Activated CD4-positive, alpha-beta T cell treated with anti-CD3 and anti-CD28 coated beads, Interleukin-2, amount 50 U/mL, for 4 hours (primary cell): ENCODE data around the gene USF1.
"Not testable (repeated sequence)": the region's sequence is repeated elsewhere in the genome, so short reads cannot be mapped to it uniquely, and the experiment has no call there.

Source experiments
- DNase-seq, 2 experiments: peaks; one replicate each; pipeline ENCODE4 v3.0.0-alpha.2; 2020

USF1 gene

GRCh38 chr1:161046605-161047228 lies 940 bp upstream of the USF1 start:
- DNase-seq = no peak

GRCh38 chr1:161044908-161045735 lies 655 bp downstream of the USF1 start:
- DNase-seq = peak; percentile 35 to 46

- no peak for DNase-seq
Measured at GRCh38 chr1:161044535-161044907, 1.3 kb downstream of the USF1 start.

GRCh38 chr1:161039546-161039945 lies 6.2 kb downstream of the USF1 start:
- no peak for DNase-seq

GRCh38 chr1:161039154-161039545 lies 6.6 kb downstream of the USF1 start:
- no peak for DNase-seq

GRCh38 chr1:161038523-161039153 lies 7.1 kb downstream of the USF1 start, which contains the start of gene TSTD1:
Gene TSTD1, minus strand, starts transcription at chr1:161038964. Its CDS starts 75 bp downstream, at chr1:161038889.
- peak; percentile 83 for DNase-seq

GRCh38 chr1:161037661-161038522 lies 7.9 kb downstream of the USF1 start:
- DNase-seq = no peak

- DNase-seq = no peak
Measured at GRCh38 chr1:161033751-161034150, 12.0 kb downstream of the USF1 start.

- DNase-seq = no peak
Measured at GRCh38 chr1:161032409-161032808, 13.4 kb downstream of the USF1 start.

- no peak for DNase-seq
Measured at GRCh38 chr1:161031874-161032273, 13.9 kb downstream of the USF1 start.

GRCh38 chr1:161029466-161029865 lies 16.3 kb downstream of the USF1 start:
- DNase-seq = not testable (repeated sequence)

GRCh38 chr1:161026954-161027353 lies 18.8 kb downstream of the USF1 start:
- not testable (repeated sequence) for DNase-seq

- DNase-seq = not testable (repeated sequence)
Measured at GRCh38 chr1:161022432-161022831, 23.3 kb downstream of the USF1 start.

GRCh38 chr1:161021970-161022353 lies 23.8 kb downstream of the USF1 start:
- no peak for DNase-seq

- DNase-seq = peak; percentile 90
Measured at GRCh38 chr1:161021165-161021969, 24.4 kb downstream of the USF1 start.

GRCh38 chr1:161020509-161021164 lies 25.1 kb downstream of the USF1 start, which contains the start of gene F11R:
Gene F11R, minus strand, starts transcription at chr1:161021152. Its CDS starts 79 bp downstream, at chr1:161021073.
- peak in 1 of 2 experiments; percentile 21 for DNase-seq

- DNase-seq = no peak
Measured at GRCh38 chr1:161019751-161020495, 25.9 kb downstream of the USF1 start.

GRCh38 chr1:161019111-161019660 lies 26.6 kb downstream of the USF1 start:
- not testable (repeated sequence) for DNase-seq

- DNase-seq = no peak
Measured at GRCh38 chr1:161018631-161018930, 27.2 kb downstream of the USF1 start.
